Measurements from ENCODE around the gene ALK. TPM values are rescaled to one million over a fixed set of nuclear protein-coding genes. Genes with fewer than 3 reads are reported as not detected.

ALK gene
- total and polyA plus RNA-seq, 4 donors: 4.2 to 16.7 (median 14.2) TPM

DNA sequence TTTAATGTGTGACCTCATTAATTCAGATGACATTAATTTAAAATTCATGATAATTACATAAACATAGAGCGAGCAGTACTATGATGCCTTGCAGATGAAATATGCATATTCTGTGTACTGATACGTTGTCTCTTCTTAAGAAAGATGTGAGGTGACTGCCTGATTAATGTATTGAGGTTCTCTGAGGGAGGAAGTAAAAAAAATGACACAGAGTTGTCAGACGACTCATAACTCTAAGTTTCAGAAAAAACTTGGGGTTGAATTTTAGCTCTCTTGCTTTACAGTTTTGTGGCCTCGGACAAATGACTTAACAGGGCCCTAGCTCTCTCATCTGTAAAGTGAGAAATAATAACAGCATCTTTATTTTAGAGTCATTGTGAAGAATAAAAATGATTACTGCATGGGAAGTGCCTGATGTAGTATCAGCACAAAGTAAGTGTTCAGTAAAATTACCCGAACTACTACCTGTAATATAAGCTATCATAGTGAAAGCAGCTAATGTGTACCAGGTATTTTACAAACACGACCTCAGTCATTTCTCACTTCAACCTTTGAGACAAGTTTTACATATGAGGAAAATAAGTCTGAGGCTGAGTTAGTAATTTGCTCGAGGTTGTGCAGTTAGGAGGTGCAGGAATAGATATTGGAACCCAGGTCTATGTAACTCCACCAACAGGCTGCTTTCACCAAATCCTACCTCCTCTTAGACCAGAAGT, 65.3 kb downstream of the ALK start:
- WGBS (ENCODE audit: insufficient coverage): no CpG with 5 or more reads among the region's 7 CpGs
- no peaks in the 10 kb centered on the region for H3K36me3 ChIP-seq (ENCODE audit: control insufficient read depth, insufficient read depth, low read length)
- no peak overlapping the region for H3K27ac ChIP-seq (ENCODE audit: low read depth, low read length)
- no peak for DNase-seq (ENCODE audit: low read depth in 4 of 6, low spot score in 6 of 6)
- H3K9me3 ChIP-seq (ENCODE audit: control insufficient read depth, insufficient read depth, low read length): no peaks in the 10 kb centered on the region
- H3K4me1 ChIP-seq (ENCODE audit: control insufficient read depth, insufficient read depth, low read length): no peaks in the 10 kb centered on the region
- no peaks in the 10 kb centered on the region for H3K27me3 ChIP-seq (ENCODE audit: control insufficient read depth, insufficient read depth, low read length)
- H3K4me3 ChIP-seq (ENCODE audit: low read depth, low read length): no peak overlapping the region

DNA sequence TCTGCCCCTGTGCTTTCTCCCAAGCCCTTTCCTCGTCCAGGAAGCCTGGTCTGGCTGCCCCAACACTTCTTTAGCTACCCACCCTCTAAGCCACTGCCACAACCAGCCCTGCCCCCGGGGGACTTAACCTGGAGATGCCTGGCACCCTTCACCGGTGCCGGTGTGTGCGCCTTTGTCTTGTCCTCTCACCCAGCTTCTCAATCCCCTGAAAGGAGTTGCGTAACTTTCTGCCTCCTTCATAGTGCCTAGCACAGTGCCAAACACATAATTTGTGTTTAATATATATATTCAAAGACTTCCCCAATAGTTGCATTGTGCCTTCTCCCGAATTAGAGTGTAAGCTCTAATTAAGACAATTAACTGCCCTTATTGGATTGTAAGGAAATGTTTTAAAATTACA, 70.6 kb downstream of the ALK start:
- Histone ChIP-seq H3K27ac (ENCODE audit: low read depth, low read length) (no peak overlapping the region), H3K36me3 (ENCODE audit: control insufficient read depth, insufficient read depth, low read length) (no peaks in the 10 kb centered on the region), H3K4me1 (ENCODE audit: control insufficient read depth, insufficient read depth, low read length) (peaks cover 7% of the 10 kb centered on the region), H3K9me3 (ENCODE audit: control insufficient read depth, insufficient read depth, low read length) (no peaks in the 10 kb centered on the region), H3K27me3 (ENCODE audit: control insufficient read depth, insufficient read depth, low read length) (no peaks in the 10 kb centered on the region), H3K4me3 (ENCODE audit: low read depth, low read length) (no peak overlapping the region)
- DNase-seq (ENCODE audit: low read depth in 4 of 6, low spot score in 6 of 6): no peak
- WGBS (ENCODE audit: insufficient coverage): 81% methylated on average over 3 of the region's 7 CpGs

DNA sequence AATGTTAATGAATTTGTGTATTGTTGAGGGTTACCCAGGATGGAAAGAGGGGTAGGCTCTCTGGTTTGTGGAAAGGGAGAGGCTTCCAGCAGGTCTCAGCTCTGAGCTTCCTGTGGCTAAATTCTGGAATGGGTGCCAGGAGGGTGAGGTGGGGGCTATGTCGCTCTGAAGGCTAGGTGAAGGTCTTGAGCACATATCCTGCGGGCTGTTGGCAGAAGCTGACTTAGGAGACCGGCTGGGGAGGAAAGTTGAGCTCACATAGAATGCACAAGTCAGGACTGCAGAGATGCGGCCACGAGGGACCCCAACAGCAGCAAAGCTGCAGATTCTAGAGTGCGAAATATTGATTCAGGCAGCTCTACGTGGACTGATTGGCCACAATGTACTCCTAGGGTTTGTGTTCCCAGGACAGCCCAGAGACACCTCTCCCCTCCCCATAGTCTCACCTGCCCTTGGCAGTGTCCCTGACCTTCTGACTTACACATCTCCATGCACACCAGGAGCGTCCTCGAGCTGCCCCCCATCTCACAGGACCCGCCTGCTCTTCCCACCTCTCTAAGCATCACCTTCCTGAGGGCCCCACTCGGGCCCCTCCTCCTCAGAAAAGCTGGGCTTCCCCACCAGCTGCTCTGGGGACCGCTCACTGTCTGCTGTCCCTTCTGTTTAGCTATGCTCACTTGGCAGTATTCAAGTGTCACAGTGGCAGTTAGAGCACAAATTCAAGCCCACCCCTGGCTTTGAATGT, 72.6 kb downstream of the ALK start:
- Histone ChIP-seq H3K4me1 (ENCODE audit: control insufficient read depth, insufficient read depth, low read length) (peaks cover 7% of the 10 kb centered on the region), H3K27me3 (ENCODE audit: control insufficient read depth, insufficient read depth, low read length) (no peaks in the 10 kb centered on the region), H3K27ac (ENCODE audit: low read depth, low read length) (no peak overlapping the region), H3K4me3 (ENCODE audit: low read depth, low read length) (no peak overlapping the region), H3K9me3 (ENCODE audit: control insufficient read depth, insufficient read depth, low read length) (no peaks in the 10 kb centered on the region), H3K36me3 (ENCODE audit: control insufficient read depth, insufficient read depth, low read length) (no peaks in the 10 kb centered on the region)
- 78% methylated on average over 12 of the region's 12 CpGs for WGBS (ENCODE audit: insufficient coverage)
- DNase-seq (ENCODE audit: low read depth in 4 of 6, low spot score in 6 of 6): no peak

DNA sequence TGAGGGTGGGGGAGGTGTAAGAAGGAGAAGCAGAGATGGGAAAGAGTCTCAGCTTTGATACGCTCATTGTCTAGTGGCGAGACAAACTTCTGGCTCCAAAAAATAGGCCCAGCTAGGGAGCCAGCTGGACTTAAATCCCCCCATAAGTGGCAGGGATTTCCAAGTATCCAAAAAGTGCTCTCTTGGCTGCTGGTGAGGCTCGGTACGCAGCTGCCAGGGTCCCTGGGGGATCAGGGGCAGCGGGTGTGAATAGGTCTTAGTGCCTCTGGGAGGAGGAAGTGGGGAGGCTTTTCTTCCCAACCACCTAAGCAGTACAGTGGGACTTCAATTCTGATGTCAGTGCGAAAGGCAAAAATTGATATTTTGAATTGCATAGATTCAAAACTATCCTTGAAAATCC, 73.5 kb downstream of the ALK start:
- Histone ChIP-seq H3K4me3 (ENCODE audit: low read depth, low read length) (no peak overlapping the region), H3K36me3 (ENCODE audit: control insufficient read depth, insufficient read depth, low read length) (no peaks in the 10 kb centered on the region), H3K4me1 (ENCODE audit: control insufficient read depth, insufficient read depth, low read length) (peaks cover 7% of the 10 kb centered on the region), H3K27ac (ENCODE audit: low read depth, low read length) (no peak overlapping the region), H3K27me3 (ENCODE audit: control insufficient read depth, insufficient read depth, low read length) (no peaks in the 10 kb centered on the region), H3K9me3 (ENCODE audit: control insufficient read depth, insufficient read depth, low read length) (no peaks in the 10 kb centered on the region)
- peak in 1 of 6 donors; percentile 16 for DNase-seq (ENCODE audit: low read depth in 4 of 6, low spot score in 6 of 6)
- no CpG with 5 or more reads among the region's 6 CpGs for WGBS (ENCODE audit: insufficient coverage)

DNA sequence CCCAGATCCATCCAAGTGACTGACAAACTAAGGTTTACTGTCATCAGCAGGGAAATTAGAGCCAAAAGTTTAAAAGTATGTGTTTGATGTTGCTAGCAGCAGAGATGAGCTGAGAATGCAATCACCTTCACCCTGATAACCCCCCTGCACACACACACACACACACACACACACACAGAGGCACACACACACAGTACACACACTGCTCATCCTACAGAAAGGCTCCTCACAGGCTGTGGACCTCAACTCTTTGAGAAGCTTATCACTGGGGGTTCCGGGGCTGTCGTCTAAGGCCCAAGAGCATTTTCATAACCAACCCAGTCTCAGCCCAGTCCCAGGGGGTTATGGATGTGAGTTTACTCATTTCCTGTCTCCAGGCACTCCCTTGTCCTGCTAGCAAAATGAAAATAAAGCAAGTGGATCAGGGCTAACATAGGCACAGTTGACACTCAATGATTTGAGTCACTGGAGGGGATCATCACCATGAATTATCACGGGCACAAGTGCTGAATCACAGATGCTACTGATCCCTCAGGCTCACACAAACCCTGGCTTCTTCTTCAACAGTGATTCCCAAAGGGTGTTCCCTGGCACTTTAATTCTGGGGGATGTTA, 76.6 kb downstream of the ALK start:
- Histone ChIP-seq H3K27me3 (ENCODE audit: control insufficient read depth, insufficient read depth, low read length) (no peaks in the 10 kb centered on the region), H3K9me3 (ENCODE audit: control insufficient read depth, insufficient read depth, low read length) (no peaks in the 10 kb centered on the region), H3K27ac (ENCODE audit: low read depth, low read length) (no peak overlapping the region), H3K4me1 (ENCODE audit: control insufficient read depth, insufficient read depth, low read length) (peaks cover 7% of the 10 kb centered on the region), H3K36me3 (ENCODE audit: control insufficient read depth, insufficient read depth, low read length) (no peaks in the 10 kb centered on the region), H3K4me3 (ENCODE audit: low read depth, low read length) (no peak overlapping the region)
- no CpG with 5 or more reads among the region's 3 CpGs for WGBS (ENCODE audit: insufficient coverage)
- DNase-seq (ENCODE audit: low read depth in 4 of 6, low spot score in 6 of 6): peak in 1 of 6 donors; percentile 20

DNA sequence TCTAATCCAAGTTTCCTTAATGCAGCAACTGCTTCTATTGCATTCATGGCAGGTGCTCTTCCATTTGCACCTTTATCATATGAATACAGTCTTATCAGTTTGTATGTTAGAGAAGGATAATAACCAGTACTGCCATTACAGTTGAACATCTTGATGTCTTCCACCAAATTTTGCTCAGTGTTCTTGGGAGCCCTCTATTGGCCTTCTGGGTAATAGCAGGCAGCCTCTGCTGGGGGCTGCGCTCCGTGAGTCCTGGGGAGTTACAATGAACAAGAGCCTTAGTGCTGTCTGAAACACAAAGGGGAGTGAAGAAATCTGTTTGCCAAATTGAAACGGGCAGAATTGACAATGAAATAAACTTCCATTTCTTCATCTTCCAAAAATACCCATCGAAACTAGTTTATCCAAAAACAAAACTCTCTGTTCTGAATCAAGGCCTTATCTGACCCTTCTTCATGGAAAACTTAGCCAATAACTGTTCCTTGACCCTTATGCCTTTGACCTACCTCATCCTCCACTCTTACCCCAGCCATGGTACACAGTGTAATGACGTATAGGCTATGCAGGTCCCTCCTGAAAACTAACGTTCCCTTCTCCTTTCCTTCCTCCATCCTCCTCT, 79.9 kb downstream of the ALK start:
- 72% methylated on average over 4 of the region's 6 CpGs for WGBS (ENCODE audit: insufficient coverage)
- DNase-seq (ENCODE audit: low read depth in 4 of 6, low spot score in 6 of 6): peak in 3 of 6 donors; percentile 14 to 76 (median 61)
- Histone ChIP-seq H3K27ac (ENCODE audit: low read depth, low read length) (no peak overlapping the region), H3K9me3 (ENCODE audit: control insufficient read depth, insufficient read depth, low read length) (peaks cover 2% of the 10 kb centered on the region), H3K36me3 (ENCODE audit: control insufficient read depth, insufficient read depth, low read length) (no peaks in the 10 kb centered on the region), H3K27me3 (ENCODE audit: control insufficient read depth, insufficient read depth, low read length) (no peaks in the 10 kb centered on the region), H3K4me1 (ENCODE audit: control insufficient read depth, insufficient read depth, low read length) (no peaks in the 10 kb centered on the region), H3K4me3 (ENCODE audit: low read depth, low read length) (no peak overlapping the region)

DNA sequence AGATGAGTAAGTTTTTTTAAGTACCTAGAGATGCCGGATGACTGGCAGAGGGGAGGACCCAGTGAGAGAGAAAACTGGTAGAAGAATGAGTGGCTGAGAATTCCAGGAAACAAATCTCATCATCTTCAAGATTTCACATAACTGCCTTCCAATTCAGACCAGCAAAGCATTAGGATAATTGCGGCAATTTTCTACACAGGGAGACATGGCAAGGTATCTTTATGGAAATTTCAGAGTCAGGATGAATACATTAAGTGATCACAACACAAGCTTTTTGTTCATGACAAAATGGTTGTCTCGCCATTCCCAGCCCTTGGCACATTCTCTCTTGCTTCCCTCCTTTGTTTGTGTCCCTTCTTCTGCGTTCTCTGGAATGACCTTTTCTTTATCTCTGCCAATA, 82.1 kb downstream of the ALK start:
- Histone ChIP-seq H3K4me3 (ENCODE audit: low read depth, low read length) (no peak overlapping the region), H3K36me3 (ENCODE audit: control insufficient read depth, insufficient read depth, low read length) (no peaks in the 10 kb centered on the region), H3K27me3 (ENCODE audit: control insufficient read depth, insufficient read depth, low read length) (no peaks in the 10 kb centered on the region)

DNA sequence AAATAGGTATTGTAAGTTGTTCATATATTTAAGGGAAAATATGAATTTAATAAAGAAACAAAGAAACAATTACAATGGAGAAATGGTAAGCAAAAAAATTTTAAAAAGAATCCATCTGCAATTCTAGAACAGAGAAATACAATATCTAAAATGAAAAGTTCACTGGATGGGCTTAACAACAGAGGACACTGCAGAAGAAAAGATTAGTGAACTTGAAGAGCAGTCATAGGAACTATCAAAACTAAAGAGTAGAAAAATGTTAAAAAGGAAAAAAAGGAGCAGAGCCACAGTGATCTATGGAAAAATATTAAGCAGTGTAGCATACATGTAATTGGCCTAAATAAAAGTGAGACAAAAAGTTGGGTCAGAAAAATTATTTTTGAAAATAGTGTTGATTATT, 83.5 kb downstream of the ALK start:
- no peaks in the 10 kb centered on the region for H3K27me3 ChIP-seq (ENCODE audit: control insufficient read depth, insufficient read depth, low read length)
- H3K9me3 ChIP-seq (ENCODE audit: control insufficient read depth, insufficient read depth, low read length): peaks cover 2% of the 10 kb centered on the region
- H3K36me3 ChIP-seq (ENCODE audit: control insufficient read depth, insufficient read depth, low read length): no peaks in the 10 kb centered on the region
- no peak for DNase-seq (ENCODE audit: low read depth in 4 of 6, low spot score in 6 of 6)
- H3K4me3 ChIP-seq (ENCODE audit: low read depth, low read length): no peak overlapping the region
- H3K27ac ChIP-seq (ENCODE audit: low read depth, low read length): no peak overlapping the region
- no peaks in the 10 kb centered on the region for H3K4me1 ChIP-seq (ENCODE audit: control insufficient read depth, insufficient read depth, low read length)

More for the DNA sequence above, 82.1 kb downstream of the ALK start:
- no CpG with 5 or more reads among the region's 4 CpGs for WGBS (ENCODE audit: insufficient coverage)
- no peak overlapping the region for H3K27ac ChIP-seq (ENCODE audit: low read depth, low read length)
- DNase-seq (ENCODE audit: low read depth in 4 of 6, low spot score in 6 of 6): no peak
- H3K9me3 ChIP-seq (ENCODE audit: control insufficient read depth, insufficient read depth, low read length): peaks cover 2% of the 10 kb centered on the region
- H3K4me1 ChIP-seq (ENCODE audit: control insufficient read depth, insufficient read depth, low read length): no peaks in the 10 kb centered on the region

DNA sequence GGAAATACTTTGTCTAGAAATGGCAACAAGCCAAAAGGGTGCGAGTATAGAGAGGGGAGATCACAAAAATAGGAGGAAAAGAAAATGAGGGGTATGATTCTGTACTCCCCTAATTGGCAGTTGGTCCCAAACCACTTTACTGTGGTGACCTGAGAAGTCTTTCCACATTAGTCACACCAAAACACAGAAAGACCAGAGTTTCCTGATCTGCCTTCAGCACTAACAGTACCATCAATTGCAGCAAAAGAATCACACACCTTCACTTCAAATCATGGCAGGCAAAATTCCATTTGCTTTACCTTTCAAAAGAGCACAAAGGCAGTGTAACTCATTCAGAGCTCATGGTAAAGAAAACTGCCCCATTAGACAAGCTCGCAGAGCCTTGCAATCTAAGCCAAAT, 86.8 kb downstream of the ALK start:
- Histone ChIP-seq H3K4me3 (ENCODE audit: low read depth, low read length) (no peak overlapping the region), H3K27ac (ENCODE audit: low read depth, low read length) (no peak overlapping the region), H3K27me3 (ENCODE audit: control insufficient read depth, insufficient read depth, low read length) (no peaks in the 10 kb centered on the region), H3K9me3 (ENCODE audit: control insufficient read depth, insufficient read depth, low read length) (peaks cover 2% of the 10 kb centered on the region), H3K36me3 (ENCODE audit: control insufficient read depth, insufficient read depth, low read length) (no peaks in the 10 kb centered on the region), H3K4me1 (ENCODE audit: control insufficient read depth, insufficient read depth, low read length) (no peaks in the 10 kb centered on the region)
- no peak for DNase-seq (ENCODE audit: low read depth in 4 of 6, low spot score in 6 of 6)
- WGBS (ENCODE audit: insufficient coverage): 17% methylated on average over 1 of the region's 2 CpGs

Data from spinal cord (tissue), 10 donors.